Activated naive CD4-positive, alpha-beta T cell treated with anti-CD3 and anti-CD28 coated beads, Interleukin-2, amount 50 U/mL, for 72 hours (primary cell): Measurements from ENCODE around the gene OPRM1. TPM values are rescaled to one million over a fixed set of nuclear protein-coding genes. Genes with fewer than 3 reads are reported as not detected.

ENCODE experiments used
- ATAC-seq, 2 donors: fragments of 150-1000 bp; cut with Tn5 transposase; 2 replicates each; pipeline ENCODE4 v1.10.0; 2021; ENCODE audit warnings: mild to moderate bottlenecking in 2 of 2, moderate library complexity in 2 of 2
- DNase-seq, 2 donors: peaks; one replicate each; pipeline ENCODE4 v3.0.0; 2021 to 2022; ENCODE audit warnings: low spot score in 2 of 2
- H3K27ac Mint-ChIP-seq, 2 donors: one replicate each; pipeline ENCODE4 v1.8.0; 2022; ENCODE audit warnings: mild to moderate bottlenecking in 2 of 2, mixed read lengths in 2 of 2
- H3K36me3 Mint-ChIP-seq, 2 donors: one replicate each; pipeline ENCODE4 v1.8.0; 2022; ENCODE audit warnings: mixed read lengths in 2 of 2
- H3K9me3 Mint-ChIP-seq, 2 donors: one replicate each; pipeline ENCODE4 v1.8.0; 2022; ENCODE audit warnings: mixed read lengths in 2 of 2
- total RNA-seq, 2 donors: library from RNA; stranded (reverse); gene quantifications; one replicate each; pipeline ENCODE4 v1.2.3, GENCODE V29; 2022

The OPRM1 gene
- total RNA-seq, 2 donors from 2014 or later: not detected

DNA sequence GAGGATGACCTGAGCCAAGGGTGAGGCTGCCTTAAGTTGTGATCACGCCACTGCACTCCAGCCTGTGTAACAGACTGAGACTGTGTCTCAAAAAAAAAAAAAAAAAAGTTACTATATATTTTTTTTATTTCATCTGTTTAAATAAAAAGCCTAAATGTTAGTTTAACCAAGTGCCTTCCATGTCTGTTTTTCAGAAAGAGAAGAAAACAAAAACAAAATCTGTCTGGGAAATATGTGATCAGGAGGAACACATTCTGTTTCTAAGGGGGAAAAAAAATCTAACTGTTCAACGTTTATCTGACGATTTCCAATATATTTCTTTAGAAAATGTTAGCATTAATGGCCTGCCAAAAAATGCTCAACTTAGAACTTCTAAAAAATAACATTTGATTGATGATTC lies 170.5 kb downstream of the OPRM1 start:
- H3K36me3 Mint-ChIP-seq: peaks cover 31 to 35% of the 10 kb centered on the region in 2 donors
- ATAC-seq (no peak), DNase-seq (no peak)
- no peak overlapping the region for H3K27ac Mint-ChIP-seq
- peaks cover 0 to 8% of the 10 kb centered on the region in 2 donors for H3K9me3 Mint-ChIP-seq

DNA sequence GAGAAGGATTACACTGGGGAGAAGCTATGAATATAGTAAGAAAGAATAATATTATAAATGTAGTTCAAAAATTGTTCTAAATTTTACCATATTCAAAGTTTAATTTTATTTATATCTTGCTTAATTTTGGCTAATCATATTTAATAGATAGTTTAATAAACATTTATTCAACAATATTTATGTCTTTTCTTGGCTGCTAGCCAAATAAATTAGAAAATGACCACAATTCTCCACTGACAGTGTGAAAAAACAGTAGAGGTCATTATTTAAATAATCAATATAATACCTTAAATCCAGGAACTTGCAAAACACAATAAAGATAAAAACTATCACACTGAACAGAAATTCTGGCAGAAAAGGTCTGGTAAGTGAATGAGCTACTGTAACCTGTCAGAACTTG lies 171.6 kb downstream of the OPRM1 start:
- Mint-ChIP-seq H3K9me3 (peaks cover 0 to 8% of the 10 kb centered on the region in 2 donors), H3K27ac (no peak overlapping the region), H3K36me3 (peaks cover 27 to 31% of the 10 kb centered on the region in 2 donors)
- DNase-seq: no peak
- no peak for ATAC-seq

DNA sequence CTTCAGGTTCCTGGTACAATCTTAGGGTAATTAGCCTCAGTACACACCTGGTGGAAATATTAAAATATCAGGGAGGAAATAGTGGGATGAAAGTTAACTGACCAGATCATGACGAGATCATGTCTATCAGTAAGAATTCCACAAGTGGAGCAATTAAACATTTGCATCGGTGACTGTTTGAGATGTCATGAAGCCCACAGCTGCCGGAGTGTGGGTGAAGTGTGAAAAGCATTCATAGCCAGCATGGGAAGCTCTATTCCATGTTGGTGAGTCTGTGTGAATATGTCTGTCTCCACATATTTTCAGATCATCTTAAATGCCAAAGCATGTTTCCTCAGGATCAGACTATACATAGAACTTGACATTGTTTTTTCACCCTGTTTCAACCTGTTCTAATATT lies 174.7 kb downstream of the OPRM1 start:
- Mint-ChIP-seq H3K27ac (no peak overlapping the region), H3K9me3 (no peaks in the 10 kb centered on the region), H3K36me3 (peaks cover 0 to 9% of the 10 kb centered on the region in 2 donors)
- DNase-seq: no peak
- no peak for ATAC-seq

DNA sequence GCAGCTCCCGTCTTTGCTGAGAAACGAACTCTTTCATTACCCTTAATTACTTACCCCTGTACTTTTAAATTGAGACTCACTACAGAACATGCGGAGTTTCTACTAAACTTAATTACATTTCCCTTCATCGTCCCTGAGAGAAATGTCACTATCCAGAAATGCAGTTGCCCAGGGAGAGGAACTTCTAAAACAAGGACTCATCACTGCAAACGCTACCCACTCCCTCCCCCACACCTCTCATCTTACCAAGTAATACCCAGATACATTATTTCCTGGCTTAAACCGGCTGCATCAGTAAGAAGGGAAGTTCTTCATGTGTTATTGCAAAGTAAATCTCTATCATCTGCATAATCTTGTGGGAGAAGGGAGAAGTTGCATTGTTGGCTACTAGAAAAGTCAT lies 179.3 kb downstream of the OPRM1 start:
- ATAC-seq: peak; percentile 67 to 81
- no peaks in the 10 kb centered on the region for H3K9me3 Mint-ChIP-seq
- no peak for DNase-seq
- peak overlapping the region in 1 of 2 donors; percentile 64 for H3K27ac Mint-ChIP-seq
- no peaks in the 10 kb centered on the region for H3K36me3 Mint-ChIP-seq

DNA sequence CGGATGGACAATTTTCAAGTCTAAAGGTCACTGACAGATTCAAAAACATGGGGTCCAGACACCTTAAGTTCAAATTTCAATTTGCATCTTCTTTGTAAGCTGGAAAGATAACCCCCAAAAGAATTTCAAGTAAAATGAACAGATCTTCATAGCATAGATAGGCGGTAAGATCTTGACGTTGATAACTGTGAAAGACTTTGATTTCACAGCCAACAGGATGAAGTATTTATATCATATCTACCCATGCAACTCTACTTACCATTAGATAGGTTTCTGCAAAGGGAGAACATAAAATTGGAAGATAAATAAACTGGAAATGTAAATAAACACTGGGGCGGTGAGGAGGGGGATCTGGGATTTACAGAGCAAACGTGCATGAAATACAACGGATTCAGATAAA lies 179.7 kb downstream of the OPRM1 start:
- DNase-seq (no peak), ATAC-seq (no peak)
- Mint-ChIP-seq H3K36me3 (no peaks in the 10 kb centered on the region), H3K27ac (peak overlapping the region in 1 of 2 donors; percentile 64), H3K9me3 (no peaks in the 10 kb centered on the region)

DNA sequence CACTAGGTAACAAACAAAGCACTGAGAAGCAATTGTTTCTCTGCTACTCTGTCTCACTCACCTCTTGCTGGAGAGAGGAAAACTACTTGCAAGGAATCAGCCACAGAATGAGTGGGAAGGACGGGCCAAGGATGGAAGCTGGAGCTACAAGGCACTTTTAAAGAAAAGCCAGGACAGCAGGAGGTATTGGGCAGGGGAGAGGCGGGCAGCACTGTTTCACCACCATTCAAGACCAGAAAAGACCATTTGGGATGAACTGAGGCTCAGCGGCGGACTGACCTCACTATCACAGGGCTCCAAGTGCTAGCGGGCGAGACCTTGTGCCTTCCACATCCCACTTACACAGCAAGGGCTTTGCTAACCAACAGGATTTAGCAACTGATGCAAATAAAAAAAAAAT lies 180.2 kb downstream of the OPRM1 start:
- DNase-seq: no peak
- peak overlapping the region in 1 of 2 donors; percentile 64 for H3K27ac Mint-ChIP-seq
- no peaks in the 10 kb centered on the region for H3K9me3 Mint-ChIP-seq
- H3K36me3 Mint-ChIP-seq: no peaks in the 10 kb centered on the region
- no peak for ATAC-seq

DNA sequence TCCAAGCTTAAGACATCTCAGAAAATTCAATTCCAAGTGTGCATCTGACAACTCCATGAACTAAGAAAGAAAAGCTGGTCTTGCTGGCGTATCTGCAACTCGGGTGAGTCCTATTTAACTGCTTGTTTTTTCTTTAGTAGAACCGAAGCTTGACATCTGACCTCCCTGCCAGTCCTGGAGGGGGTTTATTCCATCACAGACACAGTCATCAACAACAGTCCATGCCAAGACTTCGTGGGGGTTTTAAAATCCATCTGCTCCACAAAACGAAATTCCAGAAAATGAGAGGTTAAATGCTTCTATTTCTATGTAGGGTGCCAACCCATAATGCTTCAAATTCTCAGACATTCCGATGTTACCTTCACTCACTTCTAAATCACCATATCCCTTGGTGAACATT lies 183.7 kb downstream of the OPRM1 start:
- peaks cover 0 to 8% of the 10 kb centered on the region in 2 donors for H3K36me3 Mint-ChIP-seq
- no peak for ATAC-seq
- peak overlapping the region in 1 of 2 donors; percentile 68 for H3K27ac Mint-ChIP-seq
- peaks cover 0 to 6% of the 10 kb centered on the region in 2 donors for H3K9me3 Mint-ChIP-seq
- DNase-seq: no peak

DNA sequence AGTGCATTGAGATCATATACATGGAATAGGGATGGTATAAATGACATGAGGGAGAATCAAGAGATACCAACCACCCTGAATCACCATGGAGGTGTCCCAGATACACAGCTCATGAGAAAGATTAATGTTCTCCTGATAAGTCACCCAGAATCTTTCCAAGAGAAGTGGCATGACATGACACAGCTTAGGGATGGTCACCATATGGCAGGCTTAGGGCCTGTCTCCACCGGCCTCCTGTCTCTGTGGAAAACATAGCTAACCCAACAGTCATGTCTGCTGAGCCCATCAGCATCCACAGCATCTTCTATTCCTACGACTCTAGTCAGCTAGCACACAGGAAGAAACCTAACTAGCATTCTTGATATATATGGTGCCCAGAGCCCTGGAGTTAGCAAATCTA lies 184.3 kb downstream of the OPRM1 start:
- ATAC-seq: peak; percentile 27 to 47
- peaks cover 0 to 8% of the 10 kb centered on the region in 2 donors for H3K36me3 Mint-ChIP-seq

DNA sequence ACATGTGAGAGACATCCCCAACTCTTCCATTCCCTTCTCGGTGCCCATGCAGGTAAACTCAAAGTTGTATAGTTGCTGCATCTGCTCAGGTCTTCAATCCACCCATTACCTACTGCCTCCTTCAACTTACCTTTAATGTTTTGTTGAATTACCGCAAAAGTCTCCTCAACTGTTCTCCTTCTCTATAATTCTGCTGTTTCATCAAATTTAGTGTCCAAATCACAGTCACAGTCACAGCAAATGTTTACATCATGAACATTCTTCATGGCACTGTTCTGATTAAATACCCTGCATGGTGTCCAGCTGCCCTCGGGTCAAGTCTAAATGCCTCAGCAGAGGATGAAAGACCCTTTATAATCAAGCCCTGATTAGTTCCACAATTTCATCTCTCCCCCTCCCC lies 187.4 kb downstream of the OPRM1 start:
- Mint-ChIP-seq H3K36me3 (peaks cover 8 to 12% of the 10 kb centered on the region in 2 donors), H3K9me3 (peaks cover 0 to 6% of the 10 kb centered on the region in 2 donors), H3K27ac (peak overlapping the region in 1 of 2 donors; percentile 35)
- ATAC-seq (no peak), DNase-seq (no peak)

More for the DNA sequence above, 184.3 kb downstream of the OPRM1 start:
- no peak for DNase-seq
- Mint-ChIP-seq H3K27ac (peak overlapping the region in 1 of 2 donors; percentile 68), H3K9me3 (peaks cover 0 to 6% of the 10 kb centered on the region in 2 donors)

DNA sequence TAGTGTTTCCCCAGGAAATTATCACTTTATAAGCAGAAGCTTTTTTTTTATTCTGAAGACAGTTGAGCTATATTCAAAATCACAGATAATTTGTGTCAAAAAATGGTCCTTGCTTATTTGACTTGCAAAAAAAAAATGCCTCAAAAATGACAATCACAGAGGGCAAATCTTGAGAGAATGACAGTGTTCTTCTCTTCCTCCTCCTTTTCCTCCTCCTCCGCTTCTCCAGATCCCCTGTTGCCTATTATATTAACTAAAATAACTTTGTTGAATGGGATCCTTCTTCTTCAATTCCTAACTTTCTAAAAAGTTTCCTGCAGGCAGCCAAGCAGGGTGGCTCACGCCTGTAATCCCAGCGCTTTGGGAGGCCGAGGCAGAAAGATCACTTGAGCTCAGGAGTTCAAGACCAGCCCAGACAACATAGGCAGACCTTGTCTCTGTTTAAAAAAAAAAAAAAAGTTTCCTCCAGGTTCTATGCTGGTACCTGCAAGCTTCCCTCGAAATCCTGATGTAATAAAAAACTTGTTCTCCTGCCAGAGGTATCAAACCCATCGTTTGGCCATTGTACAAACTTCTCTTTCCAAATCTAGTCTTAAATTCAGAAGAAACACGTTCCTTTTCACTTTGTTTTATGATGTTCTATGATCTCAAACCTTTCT lies 189.0 kb downstream of the OPRM1 start:
- DNase-seq (no peak), ATAC-seq (no peak)
- H3K9me3 Mint-ChIP-seq: peaks cover 0 to 6% of the 10 kb centered on the region in 2 donors
- H3K27ac Mint-ChIP-seq: peak overlapping the region in 1 of 2 donors; percentile 72
- H3K36me3 Mint-ChIP-seq: peaks cover 8 to 12% of the 10 kb centered on the region in 2 donors

DNA sequence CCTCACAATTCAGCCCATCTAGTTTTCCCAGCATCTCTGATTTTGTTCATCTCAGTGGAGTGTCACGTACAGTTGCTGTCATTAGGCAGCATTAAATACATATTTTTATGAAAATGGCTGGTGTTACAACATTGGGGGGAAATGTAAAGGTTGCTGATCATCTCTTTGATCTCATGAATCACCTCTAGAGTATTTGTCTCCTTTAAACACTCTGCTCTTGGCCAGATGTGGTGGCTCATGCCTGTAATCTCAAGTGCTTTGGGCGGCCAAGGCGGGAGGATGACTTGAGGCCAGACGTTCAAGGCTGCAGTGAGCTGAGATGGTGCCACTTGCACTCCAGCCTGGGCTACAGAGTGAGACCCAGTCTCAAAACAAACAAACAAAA lies 189.5 kb downstream of the OPRM1 start:
- Mint-ChIP-seq H3K27ac (peak overlapping the region in 1 of 2 donors; percentile 72), H3K9me3 (peaks cover 0 to 6% of the 10 kb centered on the region in 2 donors), H3K36me3 (peaks cover 8 to 12% of the 10 kb centered on the region in 2 donors)
- ATAC-seq: no peak
- no peak for DNase-seq

DNA sequence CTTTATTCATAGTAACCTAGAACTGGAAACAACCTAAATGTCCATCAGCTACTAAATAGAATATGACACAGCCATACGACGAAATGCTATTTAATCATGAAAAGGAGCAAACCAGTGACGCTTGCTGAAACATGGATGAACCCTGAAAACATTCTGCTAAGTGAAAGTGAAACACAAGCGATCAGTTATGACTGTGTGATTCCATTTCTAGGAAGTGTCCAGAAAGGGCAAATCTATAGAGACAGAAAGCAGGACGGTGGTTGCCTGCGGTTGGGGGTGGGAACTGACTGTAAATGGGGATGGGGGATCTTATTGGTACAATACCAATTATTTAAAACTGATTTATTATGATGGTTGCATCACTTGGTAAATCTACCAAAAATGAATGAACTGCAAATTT lies 190.7 kb downstream of the OPRM1 start:
- Mint-ChIP-seq H3K36me3 (peaks cover 8 to 12% of the 10 kb centered on the region in 2 donors), H3K9me3 (peaks cover 0 to 6% of the 10 kb centered on the region in 2 donors), H3K27ac (peak overlapping the region; percentile 75 to 98)
- peak in 1 of 2 donors; percentile 63 for DNase-seq
- ATAC-seq: peak; percentile 83

DNA sequence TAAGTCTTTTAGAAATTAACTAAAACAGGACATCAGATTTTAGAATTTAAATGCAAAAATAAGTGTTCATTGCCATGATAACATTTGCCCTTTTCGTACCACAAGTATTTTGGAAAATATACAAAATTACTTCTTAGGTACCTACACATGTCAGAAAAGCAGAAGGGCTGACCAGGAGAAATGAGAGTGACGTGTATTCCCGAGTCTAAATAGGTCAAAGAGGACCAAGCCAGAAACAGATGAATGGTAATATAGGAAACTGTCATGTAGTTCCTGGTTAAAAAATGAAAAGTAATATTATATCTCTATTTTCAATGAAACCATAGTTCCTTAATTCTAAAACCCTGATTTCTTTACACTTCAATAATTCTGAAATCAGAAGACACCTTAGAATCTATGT lies 191.4 kb downstream of the OPRM1 start:
- Mint-ChIP-seq H3K9me3 (peaks cover 0 to 6% of the 10 kb centered on the region in 2 donors), H3K27ac (peak overlapping the region; percentile 75 to 98), H3K36me3 (peaks cover 8 to 12% of the 10 kb centered on the region in 2 donors)
- DNase-seq: no peak
- no peak for ATAC-seq

DNA sequence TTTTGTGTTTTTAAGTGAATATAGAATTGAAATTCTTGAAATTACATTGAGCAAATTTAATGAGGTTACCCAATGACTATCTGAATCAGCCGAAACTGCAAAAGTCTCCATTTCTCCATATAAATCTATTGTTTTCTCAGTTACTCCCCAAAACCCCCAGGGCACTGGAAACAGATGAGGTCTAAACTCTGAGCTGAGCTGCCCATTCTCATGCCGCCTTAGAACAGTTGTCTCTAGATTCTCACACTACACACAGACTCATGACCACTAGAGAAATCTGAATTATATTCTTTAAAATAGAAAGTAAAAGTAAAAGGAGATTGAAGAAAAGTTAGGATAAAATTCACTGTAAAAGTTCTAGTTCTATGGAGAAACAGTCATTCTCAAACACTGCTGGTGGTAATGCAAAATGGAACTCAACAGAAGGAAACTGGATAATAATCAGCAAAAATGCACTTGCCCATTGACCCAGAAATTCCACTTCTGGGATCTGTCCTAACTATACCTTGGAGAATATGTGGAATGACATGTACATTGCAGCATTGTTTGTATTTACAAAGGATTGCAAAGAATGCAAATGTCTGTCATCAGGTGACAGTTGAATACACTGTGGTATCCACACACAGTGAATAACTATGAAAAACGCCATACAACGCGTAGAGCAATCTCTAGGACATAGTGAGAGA lies 192.0 kb downstream of the OPRM1 start:
- Mint-ChIP-seq H3K36me3 (peaks cover 8 to 12% of the 10 kb centered on the region in 2 donors), H3K27ac (peak overlapping the region; percentile 75 to 98), H3K9me3 (peaks cover 0 to 6% of the 10 kb centered on the region in 2 donors)
- ATAC-seq (peak; percentile 21 to 25), DNase-seq (no peak)

DNA sequence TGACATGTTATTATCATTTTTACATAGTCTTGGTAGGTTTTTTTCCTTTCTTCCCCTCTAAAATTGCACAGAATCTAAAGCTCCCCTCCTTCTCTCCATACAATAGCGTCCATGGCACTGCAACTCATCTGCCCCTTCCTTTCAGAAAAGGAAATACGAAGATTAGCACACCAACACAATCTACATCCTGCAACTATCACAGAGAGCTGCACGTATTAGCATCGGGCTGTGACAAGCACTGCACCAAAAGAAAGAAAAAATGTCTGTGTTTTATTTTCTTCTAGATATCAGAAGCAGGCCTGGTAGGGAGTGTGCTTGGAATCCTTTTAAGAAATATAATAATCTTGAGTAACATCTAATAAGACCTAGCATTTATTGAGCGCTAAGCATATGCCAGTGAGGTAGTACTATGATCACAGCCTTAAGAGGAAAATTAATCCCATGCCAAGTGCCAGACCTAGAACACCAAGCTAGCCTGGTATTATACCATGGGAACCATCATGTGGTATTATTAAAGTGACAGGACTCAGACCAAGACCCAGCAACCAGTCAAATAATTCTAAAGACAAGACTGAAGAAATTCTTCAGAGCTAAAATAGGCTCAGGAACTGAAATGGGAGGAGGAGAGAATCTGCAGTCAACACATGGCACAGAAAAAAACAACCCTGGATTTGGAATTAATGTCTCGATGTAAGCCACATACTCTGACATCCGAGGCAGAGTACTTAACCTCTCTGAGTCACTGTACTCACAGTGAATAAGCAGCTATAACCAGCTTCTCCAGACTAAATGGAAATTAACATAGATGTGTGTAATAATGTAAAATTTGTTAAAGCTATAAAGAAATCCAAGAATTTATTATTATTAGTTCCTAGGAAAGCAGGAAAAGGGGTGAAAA lies 193.2 kb downstream of the OPRM1 start:
- ATAC-seq (peak; percentile 70 to 72), DNase-seq (no peak)
- Mint-ChIP-seq H3K36me3 (peaks cover 0 to 12% of the 10 kb centered on the region in 2 donors), H3K9me3 (no peaks in the 10 kb centered on the region), H3K27ac (peak overlapping the region; percentile 13 to 98)

DNA sequence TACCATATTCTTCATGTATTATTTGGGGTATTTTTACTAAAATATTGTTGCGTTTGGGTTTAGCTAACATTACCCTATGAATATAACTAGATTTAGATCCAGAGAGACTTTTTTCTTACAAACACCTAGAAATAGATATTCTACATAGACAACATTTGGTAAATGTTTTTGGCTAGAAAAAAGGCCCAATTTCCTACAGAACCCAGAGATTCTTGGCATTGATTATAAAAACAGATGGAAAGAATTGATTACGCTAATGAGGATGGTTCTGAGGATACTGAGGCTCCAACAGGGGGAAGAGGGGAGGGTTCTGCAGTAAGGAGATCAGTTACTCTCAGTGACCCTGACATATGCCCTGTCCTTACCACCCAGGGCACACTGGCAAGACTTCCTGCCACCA lies 194.3 kb downstream of the OPRM1 start:
- peak overlapping the region; percentile 15 to 27 for H3K27ac Mint-ChIP-seq
- peaks cover 0 to 12% of the 10 kb centered on the region in 2 donors for H3K36me3 Mint-ChIP-seq
- no peaks in the 10 kb centered on the region for H3K9me3 Mint-ChIP-seq
- ATAC-seq (no peak), DNase-seq (no peak)
